Caco-2 (cell line): ENCODE results near the gene GPR107. TPM values are rescaled to one million over a fixed set of nuclear protein-coding genes. Genes with fewer than 3 reads are reported as not detected.
"Not testable (repeated sequence)": the region's sequence is repeated elsewhere in the genome, so short reads cannot be mapped to it uniquely, and the experiment has no call there.

Experiments used
- BruUV-seq: library from RNA; stranded (reverse); fragments of 400-500 nt; replicated peaks from 2 replicates; lab custom pipeline; 2021; lab: Mats Ljungman, UMichigan
- CTCF ChIA-PET: fragments of 300-600 bp; sonication (Branson Sonifier 250); formaldehyde crosslinking; loops from one replicate; lab custom pipeline; 2022; ENCODE audit warnings: antibody characterized with exemption; lab: Charles Lee
- POLR2A ChIA-PET: fragments of 300-600 bp; sonication (Branson Sonifier 250); formaldehyde crosslinking; loops from one replicate; lab custom pipeline; 2022; ENCODE audit warnings: antibody characterized with exemption; lab: Charles Lee
- DNase-seq, 2 experiments: peaks; one replicate each; pipeline versions ENCODE4 v3.0.0 to v3.0.0-alpha.2; 2020 to 2022
- H3K27me3 ChIP-seq: replicated peaks from 2 replicates; pipeline ENCODE4 v1.6.0; 2011; ENCODE audit warnings: low read length; ENCODE audit not compliant: control insufficient read depth, insufficient read depth
- H3K36me3 ChIP-seq: 2 replicates; pipeline ENCODE4 v1.5.1; 2011; ENCODE audit warnings: low read length; ENCODE audit not compliant: control insufficient read depth, insufficient read depth
- H3K4me1 ChIP-seq: fragments of 250-450 bp; sonication (Bioruptor Pico); 2 replicates; pipeline ENCODE4 v1.5.1; 2020; ENCODE audit warnings: mild to moderate bottlenecking
- H3K4me3 ChIP-seq: 2 replicates; pipeline ENCODE4 v1.5.1; 2011; ENCODE audit warnings: low read depth, mild to moderate bottlenecking, control low read depth, low read length
- H3K9me3 ChIP-seq: fragments of 250-450 bp; sonication (Bioruptor Pico); 2 replicates; pipeline ENCODE4 v1.5.1; 2020; ENCODE audit warnings: mild to moderate bottlenecking, moderate library complexity
- H3K27ac Mint-ChIP-seq: one replicate; pipeline ENCODE4 v1.8.0; 2022; ENCODE audit warnings: mixed read lengths; ENCODE audit not compliant: unreplicated experiment
- H3K27me3 Mint-ChIP-seq: one replicate; pipeline ENCODE4 v1.8.0; 2022; ENCODE audit warnings: mixed read lengths; ENCODE audit not compliant: insufficient read depth, unreplicated experiment
- H3K36me3 Mint-ChIP-seq: one replicate; pipeline ENCODE4 v1.8.0; 2022; ENCODE audit warnings: mild to moderate bottlenecking, mixed read lengths; ENCODE audit not compliant: insufficient read depth, unreplicated experiment
- H3K4me1 Mint-ChIP-seq: one replicate; pipeline ENCODE4 v1.8.0; 2022; ENCODE audit warnings: low read depth, mixed read lengths; ENCODE audit not compliant: unreplicated experiment
- H3K4me3 Mint-ChIP-seq: one replicate; pipeline ENCODE4 v1.8.0; 2022; ENCODE audit warnings: mild to moderate bottlenecking, moderate library complexity, mixed read lengths; ENCODE audit not compliant: unreplicated experiment
- H3K9me3 Mint-ChIP-seq: one replicate; pipeline ENCODE4 v1.8.0; 2022; ENCODE audit warnings: mixed read lengths; ENCODE audit not compliant: unreplicated experiment
- CTCF ChIP-seq, 2 experiments: fragments of 200-600 bp in 1 of 2; IDR thresholded peaks; 1 replicate in 1 of 2; 2 replicates in 1 of 2; pipeline versions ENCODE4 v1.5.1 to v1.8.0; 2011 to 2022; ENCODE audit warnings: antibody characterized with exemption in 1 of 2, control low read depth in 1 of 2, inconsistent platforms in 1 of 2, low read depth in 1 of 2, low read length in 1 of 2, mild to moderate bottlenecking in 1 of 2, moderate library complexity in 1 of 2; ENCODE audit not compliant: insufficient read depth in 1 of 2, severe bottlenecking in 1 of 2, unreplicated experiment in 1 of 2
- intact Hi-C: fragments of 100-400 bp; cut with micrococcal nuclease; formaldehyde crosslinking; loops from one replicate; pipeline ENCODE4 v1.10.0; 2022; ENCODE audit not compliant: unreplicated experiment
- total RNA-seq: library from RNA; stranded (reverse); gene quantifications from 2 replicates; pipeline ENCODE4 v1.2.3, GENCODE V29; 2022

The GPR107 gene
- total RNA-seq, 1 experiment from 2014 or later = 53.1 TPM

- Mint-ChIP-seq H3K4me3 (no peak overlapping the region), H3K9me3 (no peaks in the 10 kb centered on the region), H3K27me3 (no peaks in the 10 kb centered on the region), H3K36me3 (no peaks in the 10 kb centered on the region), H3K27ac (no peak overlapping the region), H3K4me1 (no peaks in the 10 kb centered on the region)
- Histone ChIP-seq H3K27me3 (no peaks in the 10 kb centered on the region), H3K9me3 (peaks cover 4% of the 10 kb centered on the region; the same call in 1 of the 2 replicates), H3K4me1 (no peaks in the 10 kb centered on the region), H3K36me3 (no peaks in the 10 kb centered on the region), H3K4me3 (no peak overlapping the region)
- CTCF ChIA-PET = no interaction called here
- POLR2A ChIA-PET = no interaction called here
- no peak for TF ChIP-seq CTCF (IDR thresholded peaks at IDR 0.05; ENCODE audit: insufficient read depth in 1 of 2, low read depth in 1 of 2, low read length in 1 of 2, severe bottlenecking in 1 of 2, unreplicated experiment in 1 of 2)
- intact Hi-C loops = no loop called here
- no peak for DNase-seq
- BruUV-seq = no TSS peak
These were observed 35.4 kb upstream of the GPR107 start for GRCh38 chr9:130018265-130018664.

- Histone ChIP-seq H3K4me1 (peaks cover 8% of the 10 kb centered on the region), H3K4me3 (no peak overlapping the region), H3K36me3 (no peaks in the 10 kb centered on the region), H3K27me3 (no peaks in the 10 kb centered on the region), H3K9me3 (peaks cover 4% of the 10 kb centered on the region; the same call in 1 of the 2 replicates)
- H3K36me3 Mint-ChIP-seq = no peaks in the 10 kb centered on the region
- no peak for TF ChIP-seq CTCF (IDR thresholded peaks at IDR 0.05; ENCODE audit: insufficient read depth in 1 of 2, low read depth in 1 of 2, low read length in 1 of 2, severe bottlenecking in 1 of 2, unreplicated experiment in 1 of 2)
- no peaks in the 10 kb centered on the region for H3K4me1 Mint-ChIP-seq
- no peak overlapping the region for H3K4me3 Mint-ChIP-seq
- intact Hi-C loops = no loop called here
- no peak overlapping the region for H3K27ac Mint-ChIP-seq
- no TSS peak for BruUV-seq
- CTCF ChIA-PET = no interaction called here
- no peak for DNase-seq
- POLR2A ChIA-PET = no interaction called here
- no peaks in the 10 kb centered on the region for H3K9me3 Mint-ChIP-seq
- H3K27me3 Mint-ChIP-seq = no peaks in the 10 kb centered on the region
These were observed 33.1 kb upstream of the GPR107 start for GRCh38 chr9:130020618-130021017.

- H3K4me1 Mint-ChIP-seq = no peaks in the 10 kb centered on the region
- no peaks in the 10 kb centered on the region for H3K9me3 Mint-ChIP-seq
- CTCF ChIA-PET = no interaction called here
These were observed 32.6 kb upstream of the GPR107 start for GRCh38 chr9:130021123-130021522.

GRCh38 chr9:130021842-130022241, 31.9 kb upstream of the GPR107 start:
- H3K4me3 ChIP-seq, BruUV-seq, CTCF ChIA-PET, H3K4me3 Mint-ChIP-seq, DNase-seq, H3K27ac Mint-ChIP-seq, H3K27me3 Mint-ChIP-seq, H3K9me3 ChIP-seq, H3K9me3 Mint-ChIP-seq, POLR2A ChIA-PET, H3K27me3 ChIP-seq, intact Hi-C loops, H3K36me3 ChIP-seq, H3K4me1 ChIP-seq, H3K4me1 Mint-ChIP-seq, H3K36me3 Mint-ChIP-seq: not testable (repeated sequence)

More at GRCh38 chr9:130021123-130021522, 32.6 kb upstream of the GPR107 start:
- no TSS peak for BruUV-seq
- Histone ChIP-seq H3K4me1 (peaks cover 8% of the 10 kb centered on the region), H3K9me3 (peaks cover 3% of the 10 kb centered on the region; the same call in 1 of the 2 replicates), H3K27me3 (no peaks in the 10 kb centered on the region), H3K36me3 (no peaks in the 10 kb centered on the region), H3K4me3 (no peak overlapping the region)
- no peak overlapping the region for H3K4me3 Mint-ChIP-seq
- no peak overlapping the region for H3K27ac Mint-ChIP-seq
- no peak for DNase-seq
- no peak for TF ChIP-seq CTCF (IDR thresholded peaks at IDR 0.05; ENCODE audit: insufficient read depth in 1 of 2, low read depth in 1 of 2, low read length in 1 of 2, severe bottlenecking in 1 of 2, unreplicated experiment in 1 of 2)
- no peaks in the 10 kb centered on the region for H3K36me3 Mint-ChIP-seq
- POLR2A ChIA-PET = no interaction called here
- intact Hi-C loops = no loop called here
- H3K27me3 Mint-ChIP-seq = no peaks in the 10 kb centered on the region
